ENCODE results near the gene TTC9C. TPM values are rescaled to one million over a fixed set of nuclear protein-coding genes. Genes with fewer than 3 reads are reported as not detected.

Gene TTC9C, protein sequence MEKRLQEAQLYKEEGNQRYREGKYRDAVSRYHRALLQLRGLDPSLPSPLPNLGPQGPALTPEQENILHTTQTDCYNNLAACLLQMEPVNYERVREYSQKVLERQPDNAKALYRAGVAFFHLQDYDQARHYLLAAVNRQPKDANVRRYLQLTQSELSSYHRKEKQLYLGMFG
- total RNA-seq = 10 to 100 TPM; 16.3 to 42.3 (median 31.7) TPM

- Histone ChIP-seq H3K27me3 (no peaks in the 10 kb centered on the region), H3K36me3 (peaks cover 12% of the 10 kb centered on the region), H3K27ac (peak within 1 kb of the TSS; percentile 97), H3K9me3 (no peaks in the 10 kb centered on the region), H3K4me1 (peaks cover 56% of the 10 kb centered on the region), H3K4me3 (peak within 1 kb of the TSS; percentile 95)
- WGBS = 0% methylated on average over 29 of the region's 29 CpGs
- DNase-seq (ENCODE audit: low spot score in 2 of 2) = peak; percentile 94 to 95
- TF ChIP-seq POLR2A (IDR thresholded peaks at IDR 0.05) = peak in 1 of 2 donors; percentile 57
- TF ChIP-seq, protein P1, sequence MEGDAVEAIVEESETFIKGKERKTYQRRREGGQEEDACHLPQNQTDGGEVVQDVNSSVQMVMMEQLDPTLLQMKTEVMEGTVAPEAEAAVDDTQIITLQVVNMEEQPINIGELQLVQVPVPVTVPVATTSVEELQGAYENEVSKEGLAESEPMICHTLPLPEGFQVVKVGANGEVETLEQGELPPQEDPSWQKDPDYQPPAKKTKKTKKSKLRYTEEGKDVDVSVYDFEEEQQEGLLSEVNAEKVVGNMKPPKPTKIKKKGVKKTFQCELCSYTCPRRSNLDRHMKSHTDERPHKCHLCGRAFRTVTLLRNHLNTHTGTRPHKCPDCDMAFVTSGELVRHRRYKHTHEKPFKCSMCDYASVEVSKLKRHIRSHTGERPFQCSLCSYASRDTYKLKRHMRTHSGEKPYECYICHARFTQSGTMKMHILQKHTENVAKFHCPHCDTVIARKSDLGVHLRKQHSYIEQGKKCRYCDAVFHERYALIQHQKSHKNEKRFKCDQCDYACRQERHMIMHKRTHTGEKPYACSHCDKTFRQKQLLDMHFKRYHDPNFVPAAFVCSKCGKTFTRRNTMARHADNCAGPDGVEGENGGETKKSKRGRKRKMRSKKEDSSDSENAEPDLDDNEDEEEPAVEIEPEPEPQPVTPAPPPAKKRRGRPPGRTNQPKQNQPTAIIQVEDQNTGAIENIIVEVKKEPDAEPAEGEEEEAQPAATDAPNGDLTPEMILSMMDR (IDR thresholded peaks at IDR 0.05) = no peak
- no peak for TF ChIP-seq EP300 (IDR thresholded peaks at IDR 0.05)
- peak; percentile 10 to 28 (median 14) for TF ChIP-seq POLR2AphosphoS5 (IDR thresholded peaks at IDR 0.05)
These were observed at the start of gene TTC9C for GRCh38 chr11:62728171-62728988. TTC9C (plus strand) TSS chr11:62728486; CDS start chr11:62728849, 363 bp downstream.

- no peak for TF ChIP-seq EP300 (IDR thresholded peaks at IDR 0.05)
- TF ChIP-seq POLR2A (IDR thresholded peaks at IDR 0.05) = peak in 1 of 2 donors; percentile 65
- TF ChIP-seq, protein P1 (IDR thresholded peaks at IDR 0.05) = no peak
- peak in 2 of 3 donors; percentile 88 to 92 for TF ChIP-seq POLR2AphosphoS5 (IDR thresholded peaks at IDR 0.05)
- peak within 1 kb of the TSS; percentile 96 for H3K27ac ChIP-seq
- H3K27me3 ChIP-seq = no peaks in the 10 kb centered on the region
- WGBS = 6% methylated on average over 38 of the region's 55 CpGs
- H3K4me1 ChIP-seq = peaks cover 39% of the 10 kb centered on the region
- no peaks in the 10 kb centered on the region for H3K9me3 ChIP-seq
- peak within 1 kb of the TSS; percentile 97 for H3K4me3 ChIP-seq
- DNase-seq (ENCODE audit: low spot score in 2 of 2) = peak; percentile 97
- H3K36me3 ChIP-seq = peaks cover 28% of the 10 kb centered on the region
These were observed 49.3 kb upstream of the TTC9C start, which contains the start of gene UBXN1 for GRCh38 chr11:62678770-62679696. UBXN1 (minus strand) TSS chr11:62679073; CDS start chr11:62678923, 150 bp downstream.

DNA sequence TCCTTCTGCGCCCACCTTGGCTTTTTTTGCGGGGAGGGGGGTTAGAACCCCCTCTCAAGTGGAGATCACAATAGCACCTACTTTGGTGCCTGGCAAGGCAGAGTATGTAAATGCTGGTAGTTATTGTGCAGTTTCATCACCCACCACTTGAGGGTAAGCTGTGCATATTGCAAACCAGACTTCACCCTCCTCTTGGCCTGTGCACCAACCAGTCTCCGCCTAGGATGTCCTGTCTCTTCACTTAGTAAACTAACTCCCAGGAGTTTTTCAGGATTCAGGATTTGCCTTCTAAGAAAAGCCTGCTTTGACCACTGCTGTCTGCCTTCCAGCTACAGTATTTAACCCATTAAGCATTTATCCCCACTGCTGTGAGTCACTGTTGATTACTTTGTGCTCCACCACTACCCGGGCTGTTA lies 47.5 kb upstream of the TTC9C start:
- TF ChIP-seq POLR2AphosphoS5 (IDR thresholded peaks at IDR 0.05) (no peak), EP300 (IDR thresholded peaks at IDR 0.05) (no peak), POLR2A (IDR thresholded peaks at IDR 0.05) (no peak)
- TF ChIP-seq, protein P1 (IDR thresholded peaks at IDR 0.05) = peak; percentile 57 to 59
- WGBS = 18% methylated on average over 4 of the region's 4 CpGs

DNA sequence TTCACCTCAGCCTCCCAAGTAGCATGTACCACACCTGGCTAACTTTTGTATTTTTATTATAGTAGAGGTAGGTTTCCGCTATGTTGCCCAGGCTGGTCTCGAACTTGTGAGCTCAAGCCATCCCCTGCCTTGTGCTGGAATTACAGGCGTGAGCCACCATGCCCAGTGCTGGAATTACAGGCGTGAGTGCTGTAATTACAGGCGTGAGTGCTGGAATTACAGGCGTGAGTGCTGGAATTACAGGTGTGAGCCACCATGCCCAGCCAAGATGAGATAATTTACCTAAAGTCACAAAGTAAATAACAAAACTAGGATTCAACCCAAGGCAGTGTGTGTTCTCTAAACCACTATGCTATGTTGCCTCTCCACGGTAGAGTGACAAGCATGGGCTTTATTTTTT lies 45.8 kb upstream of the TTC9C start:
- DNase-seq (ENCODE audit: low spot score in 2 of 2) = no peak
- Histone ChIP-seq H3K36me3 (peaks cover 3% of the 10 kb centered on the region), H3K4me1 (peaks cover 32% of the 10 kb centered on the region), H3K27me3 (peaks cover under 1% of the 10 kb centered on the region), H3K9me3 (no peaks in the 10 kb centered on the region), H3K27ac (no peak overlapping the region), H3K4me3 (no peak overlapping the region)
- TF ChIP-seq EP300 (IDR thresholded peaks at IDR 0.05) (no peak), POLR2AphosphoS5 (IDR thresholded peaks at IDR 0.05) (no peak), POLR2A (IDR thresholded peaks at IDR 0.05) (no peak)
- TF ChIP-seq, protein P1 (IDR thresholded peaks at IDR 0.05) = no peak
- WGBS = 80% methylated on average over 7 of the region's 7 CpGs

More for the DNA sequence above, 47.5 kb upstream of the TTC9C start:
- Histone ChIP-seq H3K4me1 (peaks cover 39% of the 10 kb centered on the region), H3K9me3 (no peaks in the 10 kb centered on the region), H3K4me3 (no peak overlapping the region), H3K27ac (no peak overlapping the region), H3K36me3 (peaks cover 20% of the 10 kb centered on the region), H3K27me3 (no peaks in the 10 kb centered on the region)
- DNase-seq (ENCODE audit: low spot score in 2 of 2) = no peak

Measured in suprapubic skin (tissue), 4 donors.